Astrocyte (in vitro differentiated cells and primary cell): ENCODE results near the gene PYGL. TPM values are rescaled to one million over a fixed set of nuclear protein-coding genes. Genes with fewer than 3 reads are reported as not detected.
A peak's percentile ranks its signal among the peaks of the same experiment; 100 is the strongest.

Source experiments
- DNase-seq: peaks from one replicate; pipeline ENCODE4 v3.0.0-alpha.2; 2010; ENCODE audit warnings: low read depth
- FAIRE-seq: peaks from 2 replicates; lab custom pipeline; 2011; peaks lifted over from hg19 to GRCh38; lab: Jason Lieb, UNC
- H2AFZ ChIP-seq: 2 replicates; pipeline ENCODE4 v1.6.0; 2012; ENCODE audit warnings: low read depth, low read length, inconsistent platforms
- H3K27ac ChIP-seq: 2 replicates; pipeline ENCODE4 v1.5.1; 2011; ENCODE audit warnings: low read depth, low read length, inconsistent platforms
- H3K27me3 ChIP-seq: 2 replicates; pipeline ENCODE4 v1.6.0; 2011; ENCODE audit warnings: low read length, inconsistent platforms; ENCODE audit not compliant: insufficient read depth
- H3K36me3 ChIP-seq: 2 replicates; pipeline ENCODE4 v1.5.1; 2011; ENCODE audit warnings: low read length, inconsistent platforms; ENCODE audit not compliant: insufficient read depth
- H3K4me1 ChIP-seq: 2 replicates; pipeline ENCODE4 v1.5.1; 2011; ENCODE audit warnings: low read length, inconsistent platforms; ENCODE audit not compliant: insufficient read depth
- H3K4me2 ChIP-seq: 2 replicates; pipeline ENCODE4 v1.6.0; 2012; ENCODE audit warnings: low read length, inconsistent platforms
- H3K4me3 ChIP-seq: 2 replicates; pipeline ENCODE4 v1.5.1; 2011; ENCODE audit warnings: low read depth, mild to moderate bottlenecking, low read length, inconsistent platforms; ENCODE audit not compliant: insufficient read depth
- H3K79me2 ChIP-seq: 2 replicates; pipeline ENCODE4 v1.6.0; 2012; ENCODE audit warnings: mild to moderate bottlenecking, low read length, inconsistent platforms; ENCODE audit not compliant: insufficient read depth
- H3K9ac ChIP-seq: 2 replicates; pipeline ENCODE4 v1.6.0; 2012; ENCODE audit warnings: mild to moderate bottlenecking, low read length, inconsistent platforms
- H3K9me3 ChIP-seq: 2 replicates; pipeline ENCODE4 v1.5.1; 2012; ENCODE audit warnings: low read depth, mild to moderate bottlenecking, low read length, inconsistent platforms; ENCODE audit not compliant: insufficient read depth
- H4K20me1 ChIP-seq: 2 replicates; pipeline ENCODE4 v1.6.0; 2012; ENCODE audit warnings: low read length, inconsistent platforms; ENCODE audit not compliant: insufficient read depth
- H3K27ac Mint-ChIP-seq: one replicate; pipeline ENCODE4 v1.8.0; 2021; ENCODE audit warnings: mild to moderate bottlenecking, mixed read lengths; ENCODE audit not compliant: unreplicated experiment
- H3K27me3 Mint-ChIP-seq: one replicate; pipeline ENCODE4 v1.8.0; 2021; ENCODE audit warnings: low read depth, mixed read lengths; ENCODE audit not compliant: unreplicated experiment
- H3K36me3 Mint-ChIP-seq: one replicate; pipeline ENCODE4 v1.8.0; 2021; ENCODE audit warnings: low read depth, mixed read lengths; ENCODE audit not compliant: unreplicated experiment
- H3K4me1 Mint-ChIP-seq: one replicate; pipeline ENCODE4 v1.8.0; 2021; ENCODE audit warnings: low read depth, mixed read lengths; ENCODE audit not compliant: unreplicated experiment
- H3K4me3 Mint-ChIP-seq: one replicate; pipeline ENCODE4 v1.8.0; 2021; ENCODE audit warnings: mild to moderate bottlenecking, moderate library complexity, mixed read lengths; ENCODE audit not compliant: unreplicated experiment
- H3K9me3 Mint-ChIP-seq: one replicate; pipeline ENCODE4 v1.8.0; 2021; ENCODE audit warnings: mild to moderate bottlenecking, mixed read lengths; ENCODE audit not compliant: unreplicated experiment
- EZH2 ChIP-seq: IDR thresholded peaks from 2 replicates; pipeline ENCODE4 v1.6.1; 2012; ENCODE audit warnings: mild to moderate bottlenecking, low read length, inconsistent platforms; ENCODE audit not compliant: insufficient read depth
- total RNA-seq: library from RNA; stranded (reverse); gene quantifications from 2 replicates; pipeline ENCODE4 v1.2.1, GENCODE V29; 2021
- TF ChIP-seq, protein P1 (sequence below): IDR thresholded peaks from 2 replicates; pipeline ENCODE4 v1.5.1; 2011; ENCODE audit warnings: low read depth, mild to moderate bottlenecking, inconsistent platforms, low read length, moderate library complexity; ENCODE audit not compliant: insufficient read depth

The PYGL gene
- total RNA-seq, 1 donor from 2014 or later, result 97.6 TPM

GRCh38 chr14:50862036-50862570, 82.2 kb downstream of the PYGL start:
- no peak for FAIRE-seq
- TF ChIP-seq EZH2, result no peak
- TF ChIP-seq, protein P1, sequence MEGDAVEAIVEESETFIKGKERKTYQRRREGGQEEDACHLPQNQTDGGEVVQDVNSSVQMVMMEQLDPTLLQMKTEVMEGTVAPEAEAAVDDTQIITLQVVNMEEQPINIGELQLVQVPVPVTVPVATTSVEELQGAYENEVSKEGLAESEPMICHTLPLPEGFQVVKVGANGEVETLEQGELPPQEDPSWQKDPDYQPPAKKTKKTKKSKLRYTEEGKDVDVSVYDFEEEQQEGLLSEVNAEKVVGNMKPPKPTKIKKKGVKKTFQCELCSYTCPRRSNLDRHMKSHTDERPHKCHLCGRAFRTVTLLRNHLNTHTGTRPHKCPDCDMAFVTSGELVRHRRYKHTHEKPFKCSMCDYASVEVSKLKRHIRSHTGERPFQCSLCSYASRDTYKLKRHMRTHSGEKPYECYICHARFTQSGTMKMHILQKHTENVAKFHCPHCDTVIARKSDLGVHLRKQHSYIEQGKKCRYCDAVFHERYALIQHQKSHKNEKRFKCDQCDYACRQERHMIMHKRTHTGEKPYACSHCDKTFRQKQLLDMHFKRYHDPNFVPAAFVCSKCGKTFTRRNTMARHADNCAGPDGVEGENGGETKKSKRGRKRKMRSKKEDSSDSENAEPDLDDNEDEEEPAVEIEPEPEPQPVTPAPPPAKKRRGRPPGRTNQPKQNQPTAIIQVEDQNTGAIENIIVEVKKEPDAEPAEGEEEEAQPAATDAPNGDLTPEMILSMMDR, result no peak
- H3K27ac Mint-ChIP-seq, result no peak overlapping the region

GRCh38 chr14:50860478-50861086, 83.7 kb downstream of the PYGL start:
- peaks cover 10% of the 10 kb centered on the region for H3K4me1 ChIP-seq
- Mint-ChIP-seq H3K27me3 (peaks cover 7% of the 10 kb centered on the region), H3K9me3 (no peaks in the 10 kb centered on the region), H3K36me3 (no peaks in the 10 kb centered on the region), H3K27ac (no peak overlapping the region), H3K4me3 (no peak overlapping the region), H3K4me1 (peaks cover 9% of the 10 kb centered on the region)
- H3K9ac ChIP-seq, result peak overlapping the region; percentile 88
- H4K20me1 ChIP-seq, result no peaks in the 10 kb centered on the region
- H3K4me3 ChIP-seq, result peak overlapping the region; percentile 77
- peaks cover 6% of the 10 kb centered on the region for H3K27me3 ChIP-seq
- no peak for FAIRE-seq
- TF ChIP-seq, protein P1, result peak; percentile 55
- no peak for TF ChIP-seq EZH2
- no peaks in the 10 kb centered on the region for H3K79me2 ChIP-seq
- peak overlapping the region; percentile 87 for H2AFZ ChIP-seq
- H3K4me2 ChIP-seq, result peak overlapping the region; percentile 100
- no peaks in the 10 kb centered on the region for H3K9me3 ChIP-seq
- no peaks in the 10 kb centered on the region for H3K36me3 ChIP-seq
- peak overlapping the region; percentile 79 for H3K27ac ChIP-seq
- peak; percentile 44 for DNase-seq

More at GRCh38 chr14:50862036-50862570, 82.2 kb downstream of the PYGL start:
- H2AFZ ChIP-seq, result no peak overlapping the region
- Mint-ChIP-seq H3K4me1 (peaks cover 9% of the 10 kb centered on the region), H3K4me3 (no peak overlapping the region), H3K9me3 (no peaks in the 10 kb centered on the region), H3K27me3 (peaks cover 4% of the 10 kb centered on the region), H3K36me3 (no peaks in the 10 kb centered on the region)
- no peak overlapping the region for H3K4me3 ChIP-seq
- H3K4me1 ChIP-seq, result peaks cover 10% of the 10 kb centered on the region
- no peak for DNase-seq
- no peak overlapping the region for H3K4me2 ChIP-seq
- no peaks in the 10 kb centered on the region for H3K79me2 ChIP-seq
- no peak overlapping the region for H3K9ac ChIP-seq
- no peak overlapping the region for H3K27ac ChIP-seq
- peaks cover 6% of the 10 kb centered on the region for H3K27me3 ChIP-seq
- no peaks in the 10 kb centered on the region for H4K20me1 ChIP-seq
- no peaks in the 10 kb centered on the region for H3K9me3 ChIP-seq
- no peaks in the 10 kb centered on the region for H3K36me3 ChIP-seq

DNA sequence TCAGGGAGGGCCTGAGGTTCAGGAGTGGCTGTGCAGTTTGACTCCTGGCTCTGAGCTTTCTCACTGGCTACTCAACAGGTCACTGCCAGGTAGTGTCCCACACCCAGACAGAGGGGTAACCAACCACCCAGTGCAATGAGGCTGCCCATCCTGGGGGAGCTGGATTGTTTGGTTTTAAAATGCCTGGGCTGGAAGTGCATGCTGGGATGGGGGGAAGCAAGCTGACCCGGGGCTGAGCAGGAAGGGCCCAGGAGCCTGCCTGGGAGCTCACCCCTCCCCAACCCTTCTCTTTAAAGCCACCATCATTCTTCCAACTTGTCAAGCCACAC, 85.0 kb downstream of the PYGL start:
- FAIRE-seq (no peak), DNase-seq (no peak)
- peaks cover 6% of the 10 kb centered on the region for H3K27me3 ChIP-seq
- peak overlapping the region; percentile 87 for H2AFZ ChIP-seq
- no peak for TF ChIP-seq EZH2
- TF ChIP-seq, protein P1, result no peak
- H3K4me3 ChIP-seq, result peak overlapping the region; percentile 77
- H3K36me3 Mint-ChIP-seq, result no peaks in the 10 kb centered on the region
- peak overlapping the region; percentile 88 for H3K9ac ChIP-seq
- H3K9me3 ChIP-seq, result no peaks in the 10 kb centered on the region
- no peak overlapping the region for H3K4me3 Mint-ChIP-seq
- peaks cover 10% of the 10 kb centered on the region for H3K4me1 ChIP-seq
- no peaks in the 10 kb centered on the region for H3K36me3 ChIP-seq
- H3K9me3 Mint-ChIP-seq, result no peaks in the 10 kb centered on the region
- no peaks in the 10 kb centered on the region for H3K79me2 ChIP-seq
- no peaks in the 10 kb centered on the region for H4K20me1 ChIP-seq
- peak overlapping the region; percentile 9 for H3K27ac ChIP-seq
- peaks cover 9% of the 10 kb centered on the region for H3K27me3 Mint-ChIP-seq
- no peak overlapping the region for H3K27ac Mint-ChIP-seq
- H3K4me1 Mint-ChIP-seq, result peaks cover 9% of the 10 kb centered on the region
- peak overlapping the region; percentile 100 for H3K4me2 ChIP-seq
